Gastroesophageal sphincter (tissue), 4 donors: ENCODE results near the gene FNDC3B. TPM values are rescaled to one million over a fixed set of nuclear protein-coding genes. Genes with fewer than 3 reads are reported as not detected.
A peak's percentile ranks its signal among the peaks of the same experiment; 100 is the strongest.

Experiments
- ATAC-seq: fragments of 150-250 bp; one replicate; pipeline ENCODE4 v1.9.1; 2016; ENCODE audit warnings: mild to moderate bottlenecking, moderate library complexity
- H3K27ac ChIP-seq, 4 donors: fragments of 200-600 bp; sonication (generic) in 3 of 4; 1 replicate in 3 of 4; 2 replicates in 1 of 4; pipeline ENCODE4 v1.5.1; 2016 to 2019
- H3K27me3 ChIP-seq: fragments of 200-600 bp; sonication (generic); one replicate; pipeline ENCODE4 v1.5.1; 2019
- H3K36me3 ChIP-seq, 2 donors: fragments of 200-600 bp; sonication (generic); one replicate each; pipeline ENCODE4 v1.5.1; 2019; ENCODE audit warnings: control low read depth in 1 of 2
- H3K4me1 ChIP-seq, 3 donors: fragments of 200-600 bp; sonication (generic); 1 replicate in 2 of 3; 2 replicates in 1 of 3; pipeline ENCODE4 v1.5.1; 2016 to 2019; ENCODE audit warnings: control low read depth in 2 of 3
- H3K4me3 ChIP-seq, 2 donors: fragments of 200-600 bp; sonication (generic); one replicate each; pipeline ENCODE4 v1.5.1; 2019; ENCODE audit warnings: mild to moderate bottlenecking in 1 of 2, moderate library complexity in 1 of 2
- H3K9me3 ChIP-seq, 3 donors: fragments of 200-600 bp; sonication (generic); one replicate each; pipeline ENCODE4 v1.5.1; 2017 to 2019; ENCODE audit warnings: control low read depth in 2 of 3
- CTCF ChIP-seq, 4 experiments: fragments of 200-600 bp in 2 of 4; fragments of 450-650 bp in 2 of 4; sonication (generic) in 1 of 4; IDR thresholded peaks; one replicate each; pipeline ENCODE4 v1.5.1; 2017 to 2019; ENCODE audit warnings: antibody characterized with exemption in 4 of 4, mild to moderate bottlenecking in 2 of 4, moderate library complexity in 2 of 4
- EP300 ChIP-seq: sonication (generic); formaldehyde crosslinking; IDR thresholded peaks from one replicate; pipeline ENCODE4 v1.6.1; 2017; ENCODE audit warnings: antibody characterized with exemption, mild to moderate bottlenecking
- POLR2A ChIP-seq, 2 donors: fragments of 450-650 bp; IDR thresholded peaks; one replicate each; pipeline ENCODE4 v1.6.1; 2017; ENCODE audit warnings: antibody characterized with exemption in 2 of 2, mild to moderate bottlenecking in 2 of 2, moderate library complexity in 1 of 2
- POLR2AphosphoS5 ChIP-seq: sonication (generic); formaldehyde crosslinking; IDR thresholded peaks from one replicate; pipeline ENCODE4 v1.6.1; 2017; ENCODE audit warnings: antibody characterized with exemption
- WGBS, 2 donors: methylation state at CpG; one replicate each; pipeline ENCODE4 v1.1.5; 2018; ENCODE audit warnings: low coverage in 1 of 2; 5-methylcytosine and 5-hydroxymethylcytosine counted together
- total RNA-seq, 4 donors: library from RNA; depleted of rRNA; stranded (reverse); fragments of >200 nt; gene quantifications; one replicate each; pipeline ENCODE4 v1.1.0, GENCODE V29; 2016

The FNDC3B gene
- total RNA-seq, 4 donors from 2014 or later, result 53.1 to 97.2 (median 70.8) TPM

- H3K27me3 ChIP-seq, result no peaks in the 10 kb centered on the region
- no peaks in the 10 kb centered on the region for H3K36me3 ChIP-seq
- ATAC-seq, result no peak
- TF ChIP-seq POLR2AphosphoS5, result no peak
- TF ChIP-seq CTCF (IDR thresholded peaks at IDR 0.05), result no peak
- no peak for TF ChIP-seq POLR2A (IDR thresholded peaks at IDR 0.05)
- no peak for TF ChIP-seq EP300
- peaks cover 29 to 57% (median 46%) of the 10 kb centered on the region in 3 donors for H3K4me1 ChIP-seq
- 83 to 95% methylated on average over 6 to 7 of the region's 7 CpGs for WGBS, 2 donors
- no peak overlapping the region for H3K4me3 ChIP-seq
- H3K9me3 ChIP-seq, result no peaks in the 10 kb centered on the region
- no peak overlapping the region for H3K27ac ChIP-seq
Observed at GRCh38 chr3:172199850-172200369, 160.5 kb downstream of the FNDC3B start.

GRCh38 chr3:172201136-172201869, 161.9 kb downstream of the FNDC3B start:
- no peaks in the 10 kb centered on the region for H3K27me3 ChIP-seq
- no peak overlapping the region for H3K4me3 ChIP-seq
- peak overlapping the region; percentile 67 to 92 (median 80) for H3K27ac ChIP-seq
- no peaks in the 10 kb centered on the region for H3K9me3 ChIP-seq
- peak; percentile 68 for ATAC-seq
- H3K36me3 ChIP-seq, result no peaks in the 10 kb centered on the region
- WGBS, 2 donors, result 11 to 21% methylated on average over 9 to 11 of the region's 11 CpGs
- peaks cover 29 to 54% (median 42%) of the 10 kb centered on the region in 3 donors for H3K4me1 ChIP-seq
- TF ChIP-seq POLR2A (IDR thresholded peaks at IDR 0.05), result no peak
- TF ChIP-seq CTCF (IDR thresholded peaks at IDR 0.05), result no peak
- TF ChIP-seq POLR2AphosphoS5, result no peak
- no peak for TF ChIP-seq EP300

GRCh38 chr3:172201870-172202236, 162.5 kb downstream of the FNDC3B start:
- peaks cover 29 to 56% (median 42%) of the 10 kb centered on the region in 3 donors for H3K4me1 ChIP-seq
- peak overlapping the region; percentile 67 to 92 (median 80) for H3K27ac ChIP-seq
- WGBS, 2 donors, result 2 to 16% methylated on average over 3 of the region's 3 CpGs
- H3K27me3 ChIP-seq, result no peaks in the 10 kb centered on the region
- H3K36me3 ChIP-seq, result no peaks in the 10 kb centered on the region
- TF ChIP-seq CTCF (IDR thresholded peaks at IDR 0.05) (peak in 2 of 4 experiments; percentile 29 to 43), POLR2A (IDR thresholded peaks at IDR 0.05) (no peak), EP300 (no peak), POLR2AphosphoS5 (peak; percentile 65)
- ATAC-seq, result peak; percentile 49
- H3K9me3 ChIP-seq, result no peaks in the 10 kb centered on the region
- H3K4me3 ChIP-seq, result no peak overlapping the region

GRCh38 chr3:172202797-172203196, 163.4 kb downstream of the FNDC3B start:
- no peaks in the 10 kb centered on the region for H3K27me3 ChIP-seq
- no peaks in the 10 kb centered on the region for H3K36me3 ChIP-seq
- no peak for ATAC-seq
- TF ChIP-seq EP300, result no peak
- TF ChIP-seq CTCF (IDR thresholded peaks at IDR 0.05), result no peak
- no peak for TF ChIP-seq POLR2AphosphoS5
- no peak for TF ChIP-seq POLR2A (IDR thresholded peaks at IDR 0.05)
- WGBS, 2 donors, result 76 to 87% methylated on average over 3 of the region's 3 CpGs
- H3K4me1 ChIP-seq, result peaks cover 29 to 57% (median 42%) of the 10 kb centered on the region in 3 donors
- H3K27ac ChIP-seq, result peak overlapping the region; percentile 67 to 92 (median 80)
- H3K9me3 ChIP-seq, result no peaks in the 10 kb centered on the region
- H3K4me3 ChIP-seq, result no peak overlapping the region
